Fibroblast of the aortic adventitia (primary cell): ENCODE results near the gene SCUBE1. TPM values are rescaled to one million over a fixed set of nuclear protein-coding genes. Genes with fewer than 3 reads are reported as not detected.

Source experiments
- DNase-seq: peaks from one replicate; pipeline ENCODE4 v3.0.0-alpha.2; 2010; ENCODE audit warnings: low read depth
- H3K4me3 ChIP-seq: 2 replicates; pipeline ENCODE4 v1.5.1; 2011; ENCODE audit warnings: low read depth, mild to moderate bottlenecking, control low read depth, low read length, moderate library complexity
- total RNA-seq: library from RNA; depleted of rRNA; stranded (reverse); fragments of >200 nt; gene quantifications from 2 replicates; pipeline ENCODE4 v1.2.3, GENCODE V29; 2012; ENCODE audit warnings: low replicate concordance
- TF ChIP-seq, protein P1 (sequence below): IDR thresholded peaks from 2 replicates; pipeline ENCODE4 v1.5.1; 2011; ENCODE audit warnings: mild to moderate bottlenecking, low read length, control low read depth, inconsistent platforms; ENCODE audit not compliant: insufficient read depth

Gene SCUBE1
- total RNA-seq, 1 donor = not detected

DNA sequence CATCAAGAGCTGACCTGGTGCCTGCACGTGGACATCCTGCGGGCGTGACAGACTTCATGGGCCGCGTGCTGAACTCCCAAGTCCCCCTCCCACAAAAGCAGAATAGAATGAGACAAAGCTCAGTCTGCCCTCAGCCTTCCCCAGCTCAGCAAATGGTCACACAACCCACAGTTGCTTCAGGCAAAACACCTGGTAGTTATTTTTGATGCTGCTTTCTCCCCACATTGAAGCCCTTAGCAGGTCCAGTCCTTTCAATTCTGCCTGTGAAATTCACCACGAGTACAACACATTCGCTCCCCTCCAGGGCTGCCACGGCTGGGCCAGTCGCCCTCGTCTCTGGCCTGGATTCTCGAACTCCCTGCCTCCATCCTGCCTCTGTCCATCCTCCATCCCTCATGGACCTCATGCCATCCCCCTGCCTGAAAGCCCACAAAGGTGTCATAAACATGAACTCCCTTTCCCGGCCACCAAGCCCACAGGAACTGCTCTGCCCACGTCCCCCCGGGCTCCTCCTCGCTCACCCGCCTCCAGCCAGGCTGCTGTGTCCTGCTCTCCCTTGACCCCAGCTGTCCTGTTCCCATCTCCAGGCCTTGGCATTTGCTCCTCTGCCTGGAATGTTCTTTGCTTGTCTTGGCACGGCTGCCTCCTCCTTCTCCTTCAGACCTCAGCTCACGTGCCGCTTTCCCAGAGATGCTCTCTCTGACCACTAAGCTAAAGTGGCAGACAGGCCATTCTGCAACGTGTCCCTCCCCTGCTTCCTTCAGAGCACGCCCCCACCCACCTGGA lies 42.1 kb downstream of the SCUBE1 start:
- TF ChIP-seq, protein P1, sequence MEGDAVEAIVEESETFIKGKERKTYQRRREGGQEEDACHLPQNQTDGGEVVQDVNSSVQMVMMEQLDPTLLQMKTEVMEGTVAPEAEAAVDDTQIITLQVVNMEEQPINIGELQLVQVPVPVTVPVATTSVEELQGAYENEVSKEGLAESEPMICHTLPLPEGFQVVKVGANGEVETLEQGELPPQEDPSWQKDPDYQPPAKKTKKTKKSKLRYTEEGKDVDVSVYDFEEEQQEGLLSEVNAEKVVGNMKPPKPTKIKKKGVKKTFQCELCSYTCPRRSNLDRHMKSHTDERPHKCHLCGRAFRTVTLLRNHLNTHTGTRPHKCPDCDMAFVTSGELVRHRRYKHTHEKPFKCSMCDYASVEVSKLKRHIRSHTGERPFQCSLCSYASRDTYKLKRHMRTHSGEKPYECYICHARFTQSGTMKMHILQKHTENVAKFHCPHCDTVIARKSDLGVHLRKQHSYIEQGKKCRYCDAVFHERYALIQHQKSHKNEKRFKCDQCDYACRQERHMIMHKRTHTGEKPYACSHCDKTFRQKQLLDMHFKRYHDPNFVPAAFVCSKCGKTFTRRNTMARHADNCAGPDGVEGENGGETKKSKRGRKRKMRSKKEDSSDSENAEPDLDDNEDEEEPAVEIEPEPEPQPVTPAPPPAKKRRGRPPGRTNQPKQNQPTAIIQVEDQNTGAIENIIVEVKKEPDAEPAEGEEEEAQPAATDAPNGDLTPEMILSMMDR = no peak
- no peak overlapping the region for H3K4me3 ChIP-seq

DNA sequence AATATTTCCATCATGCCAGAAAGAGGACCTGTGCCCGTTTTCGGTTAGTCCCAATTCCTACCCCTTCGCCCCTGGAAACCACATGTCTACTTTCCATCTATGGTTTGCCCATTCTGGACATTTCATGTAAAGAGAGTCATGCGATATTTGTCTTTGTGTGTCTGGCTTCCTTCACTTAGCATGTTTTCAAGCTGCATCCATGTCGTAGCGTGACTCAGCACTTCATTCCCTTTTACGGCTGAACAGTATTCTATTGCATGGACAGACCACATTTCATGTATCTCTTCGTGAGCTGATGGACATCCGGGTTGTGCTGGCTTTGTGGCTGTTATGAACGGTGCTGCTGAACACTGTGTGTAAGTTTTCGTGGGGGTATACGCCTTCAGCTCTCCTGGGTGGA lies 43.4 kb downstream of the SCUBE1 start:
- no peak for DNase-seq
- H3K4me3 ChIP-seq = no peak overlapping the region
- TF ChIP-seq, protein P1 = no peak

More for the DNA sequence above, 42.1 kb downstream of the SCUBE1 start:
- DNase-seq = peak; percentile 2

- DNase-seq = peak; percentile 24
- no peak overlapping the region for H3K4me3 ChIP-seq
- TF ChIP-seq, protein P1 = no peak
These were observed 44.9 kb downstream of the SCUBE1 start for GRCh38 chr22:43298062-43298801.

GRCh38 chr22:43297270-43298061 lies 45.7 kb downstream of the SCUBE1 start:
- DNase-seq = no peak
- H3K4me3 ChIP-seq = no peak overlapping the region
- TF ChIP-seq, protein P1 = no peak

- no peak for DNase-seq
- H3K4me3 ChIP-seq = no peak overlapping the region
- TF ChIP-seq, protein P1 = no peak
These were observed 46.8 kb downstream of the SCUBE1 start for GRCh38 chr22:43296276-43296902.

GRCh38 chr22:43295660-43296059 lies 47.5 kb downstream of the SCUBE1 start:
- no peak overlapping the region for H3K4me3 ChIP-seq
- TF ChIP-seq, protein P1 = no peak
- no peak for DNase-seq
